H1 (cell line): ENCODE measurements around the gene CYP2S1. TPM values are rescaled to one million over a fixed set of nuclear protein-coding genes. Genes with fewer than 3 reads are reported as not detected.

Experiments
- BACH1 ChIP-seq: IDR thresholded peaks from 2 replicates; pipeline ENCODE4 v1.6.1; 2012; ENCODE audit warnings: low read length, improper control_type of control experiment
- BCL11A ChIP-seq, 2 experiments: IDR thresholded peaks; one replicate each; pipeline ENCODE4 v1.6.1; 2011; ENCODE audit warnings: low read depth in 2 of 2, low read length in 2 of 2, mild to moderate bottlenecking in 2 of 2
- BRCA1 ChIP-seq: IDR thresholded peaks from 2 replicates; pipeline ENCODE4 v1.6.1; 2012; ENCODE audit warnings: low read depth, low read length, improper control_type of control experiment
- FOSL1 ChIP-seq: IDR thresholded peaks from 2 replicates; pipeline ENCODE4 v1.6.1; 2011; ENCODE audit warnings: mild to moderate bottlenecking, low read depth, low read length, moderate library complexity; ENCODE audit not compliant: insufficient read depth
- JUN ChIP-seq: IDR thresholded peaks from 2 replicates; pipeline ENCODE4 v1.6.1; 2011; ENCODE audit warnings: low read depth, mild to moderate bottlenecking, improper control_type of control experiment, low read length
- MAFK ChIP-seq: IDR thresholded peaks from 2 replicates; pipeline ENCODE4 v1.6.1; 2012; ENCODE audit warnings: low read depth, mild to moderate bottlenecking, improper control_type of control experiment, low read length
- MAX ChIP-seq: IDR thresholded peaks from 2 replicates; pipeline ENCODE4 v1.6.1; 2012; ENCODE audit warnings: inconsistent platforms
- NANOG ChIP-seq: IDR thresholded peaks from 2 replicates; pipeline ENCODE4 v1.6.1; 2011; ENCODE audit warnings: low read length, low read depth, mild to moderate bottlenecking, inconsistent platforms; ENCODE audit not compliant: insufficient read depth, poor library complexity, severe bottlenecking
- POLR2A ChIP-seq, 2 experiments: IDR thresholded peaks; 1 replicate in 1 of 2; 2 replicates in 1 of 2; pipeline ENCODE4 v1.6.1; 2011; ENCODE audit warnings: low read depth in 2 of 2, low read length in 2 of 2, mild to moderate bottlenecking in 2 of 2; ENCODE audit errors: control extremely low read depth in 1 of 2
- SP1 ChIP-seq: IDR thresholded peaks from 2 replicates; pipeline ENCODE4 v1.6.1; 2011; ENCODE audit warnings: low read depth, low read length
- SP2 ChIP-seq: IDR thresholded peaks from 2 replicates; pipeline ENCODE4 v1.6.1; 2012; ENCODE audit warnings: mild to moderate bottlenecking, low read length, inconsistent platforms
- SRF ChIP-seq: IDR thresholded peaks from 2 replicates; pipeline ENCODE4 v1.6.1; 2011; ENCODE audit warnings: mild to moderate bottlenecking, low read depth, low read length, moderate library complexity
- TAF1 ChIP-seq: IDR thresholded peaks from 2 replicates; pipeline ENCODE4 v1.6.1; 2011; ENCODE audit warnings: mild to moderate bottlenecking, low read depth, low read length
- TBP ChIP-seq: IDR thresholded peaks from 2 replicates; pipeline ENCODE4 v1.6.1; 2011; ENCODE audit warnings: low read depth, low read length, improper control_type of control experiment
- TEAD4 ChIP-seq: IDR thresholded peaks from 2 replicates; pipeline ENCODE4 v1.6.1; 2012; ENCODE audit warnings: low read depth, low read length, inconsistent platforms, mixed read lengths
- polyA plus RNA-seq, 7 experiments: library from polyadenylated mRNA; depleted of rRNA in 3 of 7; stranded (reverse) in 5 of 7; unstranded in 2 of 7; fragments of >200 nt in 5 of 7; fragments of 200-250 nt in 2 of 7; gene quantifications; 1 replicate in 5 of 7; 2 replicates in 1 of 7; 4 replicates in 1 of 7; pipeline versions ENCODE4 v1.2.1 to v1.2.3, GENCODE V29; 2011 to 2013; ENCODE audit warnings: missing spikeins in 2 of 7, mixed read lengths in 2 of 7
- total RNA-seq: library from RNA; stranded (reverse); fragmentation: NEBNext Ultra II Directional; extraction: Animal tissue kit (Norgen Biotek cat#: 25700); gene quantifications from 2 replicates; pipeline ENCODE4 v1.2.1, GENCODE V29; 2021
- TF ChIP-seq, protein P1 (sequence below): IDR thresholded peaks from 2 replicates; pipeline ENCODE4 v1.6.1; 2012; ENCODE audit warnings: inconsistent platforms

Gene CYP2S1
- total and polyA plus RNA-seq, 2 of the 8 experiments (the other 6 are each of a cell fraction or from before 2014, with no cell fraction given) = 97.9 to 245 TPM

- TF ChIP-seq TEAD4 = peak; percentile 99
- peak; percentile 84 for TF ChIP-seq BACH1
- TF ChIP-seq NANOG = no peak
- peak; percentile 55; the same call in 1 of the 2 replicates for TF ChIP-seq TAF1
- TF ChIP-seq BRCA1 = no peak
- TF ChIP-seq BCL11A (IDR thresholded peaks at IDR 0.05; ENCODE audit: low read depth in 2 of 2, low read length in 2 of 2) = no peak
- peak in 1 of 2 experiments; percentile 70; a peak in 2 of 3 replicates for TF ChIP-seq POLR2A (IDR thresholded peaks at IDR 0.05; ENCODE audit: control extremely low read depth in 1 of 2, low read depth in 2 of 2, low read length in 2 of 2)
- peak; percentile 49; the same call in 1 of the 2 replicates for TF ChIP-seq TBP
- TF ChIP-seq MAX = peak; percentile 72; the same call in 1 of the 2 replicates
- no peak for TF ChIP-seq SP2
- peak; percentile 52; the same call in 1 of the 2 replicates for TF ChIP-seq MAFK
- TF ChIP-seq SP1 = peak; percentile 92
- no peak for TF ChIP-seq SRF
- TF ChIP-seq JUN = 0 out of 2 replicates have a peak, but pooled peaks have one; percentile 52
- TF ChIP-seq, protein P1, sequence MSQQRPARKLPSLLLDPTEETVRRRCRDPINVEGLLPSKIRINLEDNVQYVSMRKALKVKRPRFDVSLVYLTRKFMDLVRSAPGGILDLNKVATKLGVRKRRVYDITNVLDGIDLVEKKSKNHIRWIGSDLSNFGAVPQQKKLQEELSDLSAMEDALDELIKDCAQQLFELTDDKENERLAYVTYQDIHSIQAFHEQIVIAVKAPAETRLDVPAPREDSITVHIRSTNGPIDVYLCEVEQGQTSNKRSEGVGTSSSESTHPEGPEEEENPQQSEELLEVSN = 0 out of 2 replicates have a peak, but pooled peaks have one; percentile 17
- TF ChIP-seq FOSL1 = no peak
Measured at GRCh38 chr19:41223431-41224234, 30.6 kb downstream of the CYP2S1 start (continued).
